Measurements from ENCODE around the gene FEM1B.

GRCh38 chr15:68261241-68261640, 16.3 kb upstream of the FEM1B start:
- TF ChIP-seq POLR2A (IDR thresholded peaks at IDR 0.05; ENCODE audit: low read length) (no peak), GATA1 (IDR thresholded peaks at IDR 0.05; ENCODE audit: low read depth, low read length) (no peak)

All from erythroblast (primary cell).